HG02610 (cell line): ENCODE data around the gene PLK2.
A peak's percentile ranks its signal among the peaks of the same experiment; 100 is the strongest.

Source experiments
- ATAC-seq: cut with Tn5 transposase; IDR thresholded peaks from one replicate; pipeline ENCODE4 v1.9.1; 2021; ENCODE audit warnings: mild to moderate bottlenecking, moderate library complexity; ENCODE audit not compliant: unreplicated experiment

PLK2 gene

DNA sequence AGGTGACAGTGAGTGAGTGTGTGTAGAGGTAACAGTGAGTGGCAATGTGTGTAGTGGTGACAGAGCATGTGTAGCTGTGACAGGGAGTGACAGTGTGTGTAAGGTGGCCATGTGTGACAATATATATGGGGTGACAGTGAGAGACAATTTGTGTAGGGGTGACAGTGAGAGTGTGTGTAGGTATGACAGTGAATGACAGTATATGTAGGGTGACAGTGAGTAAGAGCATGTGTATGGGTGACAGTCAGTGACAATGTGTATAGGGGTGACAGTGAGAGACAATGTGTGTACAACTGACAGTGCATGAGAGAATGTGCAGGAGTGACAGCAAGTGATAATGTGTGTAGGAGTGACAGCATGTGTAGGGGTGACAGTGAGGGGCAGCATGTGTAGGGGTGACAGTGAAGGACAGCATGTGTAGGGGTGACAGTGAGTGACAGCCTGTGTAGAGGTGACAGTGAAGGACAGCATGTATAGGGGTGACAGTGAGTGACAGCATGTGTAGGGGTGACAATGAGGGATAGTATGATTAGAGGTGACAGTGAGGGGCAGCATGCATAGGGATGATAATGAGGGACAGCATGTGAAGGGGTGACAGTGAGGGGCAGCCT lies 21.3 kb upstream of the PLK2 start:
- ATAC-seq: no peak

DNA sequence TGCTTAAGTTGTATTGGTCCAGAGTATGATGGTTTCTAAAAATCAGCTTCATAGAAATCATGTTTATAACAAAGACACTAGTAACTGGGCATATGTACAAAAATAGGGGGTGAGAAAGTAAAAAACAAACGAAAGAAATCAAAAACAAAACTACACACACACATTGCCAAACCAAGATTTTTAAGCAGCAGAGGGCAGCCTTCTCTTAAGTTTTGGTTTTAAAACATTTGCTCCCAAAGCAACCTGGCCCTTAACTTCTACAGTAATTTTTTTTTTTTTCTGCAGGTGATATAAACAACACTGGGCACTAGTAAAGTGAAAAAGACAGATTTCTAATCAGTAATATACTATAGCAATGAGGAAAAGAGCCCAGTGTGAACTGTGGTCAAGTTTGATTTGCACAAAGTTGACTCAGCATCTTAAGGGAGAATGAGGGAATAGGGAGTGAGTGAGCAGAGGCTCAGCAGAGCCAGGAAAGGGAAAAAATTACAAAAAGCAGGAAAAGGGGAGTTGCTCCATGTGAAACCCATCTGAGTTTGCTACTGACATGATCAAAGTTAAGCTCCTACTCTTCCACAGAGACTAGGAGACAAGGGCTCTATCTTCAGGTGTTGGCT lies 18.0 kb upstream of the PLK2 start:
- ATAC-seq: no peak

DNA sequence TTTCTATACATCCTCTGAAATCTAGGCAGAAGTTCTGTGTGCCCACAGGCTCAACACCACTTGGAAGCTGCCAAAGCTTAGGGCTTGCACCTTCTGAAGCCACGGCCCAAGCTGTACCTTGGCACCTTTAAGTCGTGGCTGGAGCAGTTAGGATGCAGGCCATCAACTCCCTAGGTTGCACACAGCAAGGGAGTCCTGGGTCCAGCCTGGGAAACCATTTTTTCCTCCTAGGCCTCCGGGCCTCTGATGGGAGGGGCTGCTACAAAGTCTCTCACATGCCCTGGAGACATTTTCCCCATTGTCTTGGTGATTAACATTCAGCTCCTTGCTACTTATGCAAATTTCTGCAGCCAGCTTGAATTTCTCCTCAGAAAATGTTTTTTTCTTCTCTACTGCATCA lies 15.5 kb upstream of the PLK2 start:
- no peak for ATAC-seq

DNA sequence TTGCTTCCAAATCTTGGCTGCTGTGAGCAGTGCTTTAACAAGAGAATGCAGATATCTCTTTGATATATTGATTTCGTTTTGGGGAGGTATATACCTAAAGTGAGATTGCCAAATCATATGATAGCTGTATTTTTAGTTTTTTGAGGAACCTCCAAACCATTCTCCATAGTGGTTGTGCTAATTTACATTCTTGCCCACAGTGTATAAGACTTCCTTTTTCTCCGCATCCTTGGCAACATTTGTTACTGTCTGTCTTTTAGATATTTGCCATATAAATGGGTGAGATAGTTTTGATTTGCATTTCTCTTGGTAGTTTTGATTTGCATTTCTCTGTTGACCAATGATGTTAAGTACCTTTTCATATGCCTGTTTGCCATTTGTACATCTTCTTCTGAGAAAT lies 10.0 kb upstream of the PLK2 start:
- no peak for ATAC-seq

DNA sequence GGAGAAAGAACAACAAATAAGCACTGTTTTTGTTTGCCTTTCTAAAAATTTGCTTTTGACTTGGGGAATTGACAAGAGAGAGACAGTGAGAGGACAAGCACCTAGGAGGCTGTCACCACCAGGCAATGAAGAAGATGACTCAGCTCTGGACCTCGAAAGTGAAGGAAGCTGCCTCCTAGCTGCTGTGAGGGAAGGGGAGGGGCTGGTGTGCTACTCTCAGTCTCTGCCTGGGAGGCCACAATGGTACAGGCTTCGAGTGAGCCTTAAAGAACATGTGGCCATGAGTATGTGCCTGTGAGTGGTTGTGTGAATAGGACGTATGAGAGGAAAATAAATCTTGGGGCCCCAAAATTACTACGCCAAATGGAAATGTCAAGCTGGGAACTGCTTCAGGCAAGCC lies 7.1 kb upstream of the PLK2 start:
- ATAC-seq: peak; percentile 99

DNA sequence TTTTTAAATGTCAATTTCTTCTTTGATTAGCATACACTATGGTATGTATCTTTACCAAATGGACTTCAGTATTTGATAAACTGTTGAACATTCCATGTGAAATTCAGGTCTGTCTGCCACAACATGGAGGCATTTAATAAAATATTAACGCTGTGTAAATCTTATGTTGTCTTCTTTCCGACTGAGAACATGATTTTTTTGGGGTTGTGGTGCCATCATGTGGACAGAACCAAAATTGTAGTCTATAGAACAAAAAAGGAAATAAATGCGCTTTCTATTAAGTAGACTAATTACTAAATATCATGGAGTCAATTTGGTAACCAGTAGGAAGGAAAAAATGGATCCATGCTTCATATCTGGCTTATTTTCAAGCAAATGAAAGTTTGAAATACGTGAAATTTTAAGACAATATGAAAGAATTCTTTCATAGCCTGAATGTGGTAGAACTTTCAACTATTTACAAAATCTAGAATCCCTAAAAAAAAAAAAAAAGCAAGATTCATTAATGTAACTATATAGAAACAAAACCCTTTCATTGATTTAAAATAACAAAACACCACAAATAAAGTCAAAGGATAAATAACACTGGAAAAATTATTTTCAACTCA lies 2.8 kb upstream of the PLK2 start:
- no peak for ATAC-seq

DNA sequence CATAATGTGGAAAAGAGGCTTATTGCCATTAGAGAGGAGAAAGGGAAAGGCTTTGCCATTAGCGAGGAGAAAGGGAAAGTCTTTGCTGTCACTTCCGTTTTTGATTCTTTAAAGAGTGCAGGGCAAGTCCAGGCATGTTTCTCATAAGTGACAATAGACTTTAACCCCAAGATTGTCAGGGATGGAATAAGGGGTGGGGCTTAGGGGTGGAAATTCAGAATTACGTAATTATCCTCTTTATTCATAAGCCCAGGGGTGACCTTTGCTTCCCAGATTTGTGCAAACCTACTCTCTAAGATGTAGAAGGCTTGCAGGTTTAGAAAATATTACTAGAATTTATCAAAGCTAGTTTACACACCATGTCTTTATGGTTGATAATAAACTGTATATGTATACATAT lies 2.3 kb upstream of the PLK2 start:
- no peak for ATAC-seq

DNA sequence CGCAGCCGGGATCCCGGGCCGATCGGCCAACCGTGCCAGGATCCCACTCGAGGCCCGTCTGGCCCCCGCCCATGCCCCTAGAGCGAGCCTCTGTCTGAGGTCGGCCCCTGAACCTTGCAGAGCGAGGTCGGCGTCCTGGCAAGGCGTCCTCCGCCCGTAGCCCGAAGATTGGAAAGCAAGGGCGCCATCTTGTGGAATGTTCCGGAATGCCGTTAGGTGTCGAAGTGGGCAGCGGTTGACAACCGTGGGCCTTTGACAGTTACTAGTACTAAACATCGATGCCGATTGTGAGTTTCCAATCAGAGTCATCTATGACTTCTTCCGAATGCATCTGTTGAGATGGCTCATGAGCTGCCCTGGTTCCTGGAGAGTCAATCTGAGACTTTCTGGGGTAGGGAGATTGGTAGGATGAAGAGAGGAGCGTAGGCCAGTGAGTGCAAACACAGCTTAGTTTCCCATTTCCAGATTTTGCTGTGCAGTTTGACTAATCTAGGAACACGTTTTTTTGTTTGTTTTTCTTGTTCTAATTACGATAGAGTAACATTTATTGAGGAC lies 923 bp upstream of the PLK2 start:
- ATAC-seq: peak; percentile 72

DNA sequence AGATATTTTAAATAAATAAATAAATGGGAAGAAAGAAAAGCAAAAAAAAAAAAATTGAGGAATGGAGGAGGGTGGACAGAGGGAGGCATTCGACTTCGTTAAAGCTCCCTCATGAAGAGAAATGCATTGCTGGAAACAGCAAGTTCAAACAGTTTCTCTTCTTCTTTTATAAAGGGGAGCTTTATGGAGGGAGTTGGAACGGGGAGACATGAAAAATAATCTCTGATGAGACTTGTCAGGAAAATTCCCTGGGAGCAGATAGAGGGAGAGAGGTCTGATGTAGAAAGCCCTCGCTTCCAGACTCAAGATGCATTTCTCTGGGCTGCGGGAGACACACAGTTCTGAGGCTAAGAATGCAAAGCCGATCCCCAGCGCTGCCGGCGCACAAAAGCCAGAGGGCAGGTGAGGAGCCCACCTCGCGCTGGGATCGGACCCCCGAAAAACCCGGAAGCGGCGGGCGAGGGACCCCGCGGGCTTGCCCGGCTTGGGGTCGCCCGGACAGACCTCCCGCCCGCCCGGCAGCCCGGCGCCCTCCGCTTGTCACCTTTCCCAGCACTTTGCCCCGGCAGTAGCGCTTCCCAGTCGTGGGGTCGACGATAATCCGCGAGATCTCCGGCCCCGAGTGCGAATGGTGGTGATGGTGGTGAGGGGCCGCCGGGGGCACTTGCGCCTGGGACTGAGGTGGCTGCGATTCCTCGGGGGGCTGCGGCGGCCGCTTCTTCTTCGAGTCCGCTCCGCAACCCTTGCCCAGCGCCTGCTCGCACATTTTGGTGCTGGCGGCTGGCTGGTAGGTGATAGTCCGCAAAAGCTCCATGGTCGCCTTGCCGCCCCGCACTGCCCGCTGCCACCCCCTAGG lies 512 bp downstream of the PLK2 start:
- peak; percentile 0 for ATAC-seq

DNA sequence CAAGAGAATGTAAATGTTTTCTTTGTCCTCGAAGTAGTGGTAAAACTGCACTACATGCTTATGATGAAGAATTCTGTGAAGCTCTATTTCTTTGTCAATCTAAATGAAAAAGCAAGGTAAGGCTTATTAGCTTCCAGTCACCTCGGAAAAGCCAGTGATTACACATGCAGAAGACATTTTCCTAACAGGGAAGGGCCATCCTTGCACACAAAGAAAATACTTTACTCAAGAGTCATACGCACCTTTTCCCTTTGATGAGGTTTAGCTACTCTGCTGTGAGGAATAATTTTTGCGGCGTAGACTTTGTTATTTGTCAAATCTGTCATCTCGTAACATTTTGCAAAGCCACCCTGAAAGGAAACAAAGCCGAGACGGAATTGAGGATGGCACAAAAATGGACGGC lies 1.1 kb downstream of the PLK2 start:
- ATAC-seq: no peak

DNA sequence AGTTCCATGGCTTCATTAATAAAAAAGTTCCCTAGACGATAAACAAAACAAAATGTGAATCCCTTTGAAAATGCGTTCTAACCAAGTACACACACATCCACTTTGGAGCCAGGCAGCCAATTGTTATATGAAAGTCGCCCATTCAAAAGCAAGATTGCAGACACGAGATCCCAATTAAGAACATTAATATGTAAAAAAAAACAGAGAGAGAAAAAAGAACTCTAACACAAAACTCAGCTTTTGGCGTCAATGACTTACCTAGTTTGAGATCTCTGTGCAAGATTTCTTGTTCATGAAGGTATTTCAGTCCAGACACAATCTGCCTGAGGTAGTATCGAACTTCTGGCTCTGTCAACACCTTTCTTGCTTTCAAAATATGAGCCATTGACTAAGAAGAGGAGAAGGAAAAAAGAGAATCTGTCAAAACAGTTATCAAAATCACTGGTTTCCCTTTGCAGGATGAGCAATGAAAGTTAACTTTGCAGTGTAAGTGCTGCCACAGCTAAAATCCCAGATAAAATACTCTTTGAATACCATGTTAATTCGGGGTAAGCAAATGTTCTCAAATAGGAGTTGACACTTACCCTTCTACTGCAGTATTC lies 1.6 kb downstream of the PLK2 start:
- ATAC-seq: no peak

DNA sequence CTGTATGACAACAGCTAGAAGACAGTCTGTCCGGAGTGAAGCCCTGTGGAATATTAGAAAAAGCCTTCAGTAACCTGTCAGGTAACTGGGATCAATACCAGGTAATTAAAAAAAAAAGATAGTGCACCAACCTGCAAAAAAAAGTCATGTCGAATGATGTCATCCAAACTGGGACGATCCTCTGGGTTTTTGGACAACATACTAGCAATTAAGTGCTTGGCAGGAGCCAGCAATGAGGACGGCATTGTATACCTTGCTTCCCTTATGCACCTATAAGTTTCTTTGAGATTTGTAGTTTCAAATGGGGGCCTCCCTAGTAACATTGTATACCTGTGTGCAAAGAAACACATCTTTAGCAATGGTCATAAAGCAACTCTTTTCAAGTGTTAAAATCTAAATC lies 2.8 kb downstream of the PLK2 start:
- no peak for ATAC-seq

DNA sequence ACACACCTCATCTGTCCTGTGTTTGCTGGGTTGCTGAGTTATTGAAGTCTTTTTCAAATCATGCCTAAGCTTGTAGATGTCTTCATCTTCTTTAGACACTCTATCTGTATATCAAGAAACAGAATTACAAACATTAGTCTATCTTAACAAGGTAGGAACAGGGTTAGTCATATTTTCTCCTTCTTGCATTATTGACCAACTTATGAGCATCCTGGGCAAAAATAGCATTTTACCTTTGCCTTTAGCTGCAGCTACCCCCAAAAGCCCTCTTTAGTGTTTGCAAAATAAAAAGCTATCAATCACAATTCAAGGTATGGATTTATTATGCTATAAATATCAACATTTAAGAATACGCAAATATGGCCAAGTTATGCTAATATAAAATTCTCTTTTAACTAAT lies 3.4 kb downstream of the PLK2 start:
- ATAC-seq: no peak

DNA sequence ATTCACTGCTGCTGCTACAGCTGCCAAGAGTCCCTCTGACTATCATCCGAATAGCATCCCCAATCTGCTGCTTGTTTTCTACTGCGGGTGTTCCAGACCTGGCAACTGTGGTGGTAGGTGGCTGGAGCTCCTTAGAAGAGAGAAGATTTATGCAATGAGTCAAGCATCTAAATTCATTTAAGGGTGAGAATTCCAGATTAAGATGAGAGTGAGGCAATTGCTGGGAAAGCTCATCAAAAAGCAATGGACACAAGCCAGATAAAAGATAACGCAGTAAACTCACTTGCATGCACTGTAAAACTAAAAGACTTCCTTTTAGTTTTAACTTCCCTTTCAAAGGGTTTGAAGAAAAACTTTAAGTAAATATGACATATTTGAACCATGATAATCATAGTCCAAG lies 3.9 kb downstream of the PLK2 start:
- ATAC-seq: no peak

DNA sequence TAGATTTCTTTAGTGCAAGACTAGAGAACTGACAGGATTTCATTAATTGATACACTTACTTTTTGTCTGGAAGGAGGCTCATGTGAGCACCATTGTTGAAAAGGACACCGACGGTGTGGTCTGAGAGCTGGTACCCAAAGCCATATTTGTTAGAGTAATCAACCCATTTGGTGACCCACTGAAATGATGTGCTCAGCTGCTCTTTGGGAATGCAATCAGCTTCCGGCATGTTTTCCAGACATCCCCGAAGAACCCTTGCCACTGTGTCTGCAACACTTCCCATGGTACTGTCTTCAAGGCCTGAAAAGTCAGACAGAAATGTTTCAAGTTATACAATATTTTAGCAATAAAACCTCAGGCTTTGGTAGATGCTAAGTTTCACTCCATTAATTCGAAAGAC lies 4.4 kb downstream of the PLK2 start:
- no peak for ATAC-seq

DNA sequence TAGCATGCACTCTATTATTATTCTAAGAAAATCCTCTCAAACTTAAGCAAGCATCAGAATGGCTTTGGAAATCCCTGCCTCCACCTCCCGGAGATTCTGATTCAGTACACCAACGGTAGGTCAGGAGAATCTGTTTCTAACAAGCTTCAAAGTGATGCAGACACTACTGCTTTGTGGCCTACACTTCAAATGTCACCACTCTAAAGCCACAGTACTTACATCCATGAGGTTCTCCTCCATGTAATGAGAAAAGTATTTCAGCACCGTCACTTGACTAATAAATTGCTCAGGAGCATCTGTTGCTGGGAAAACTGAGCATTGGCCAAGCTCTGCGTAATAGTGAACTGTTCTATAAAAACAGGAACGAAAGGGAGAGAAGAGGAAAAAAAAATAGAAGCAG lies 4.8 kb downstream of the PLK2 start:
- no peak for ATAC-seq

DNA sequence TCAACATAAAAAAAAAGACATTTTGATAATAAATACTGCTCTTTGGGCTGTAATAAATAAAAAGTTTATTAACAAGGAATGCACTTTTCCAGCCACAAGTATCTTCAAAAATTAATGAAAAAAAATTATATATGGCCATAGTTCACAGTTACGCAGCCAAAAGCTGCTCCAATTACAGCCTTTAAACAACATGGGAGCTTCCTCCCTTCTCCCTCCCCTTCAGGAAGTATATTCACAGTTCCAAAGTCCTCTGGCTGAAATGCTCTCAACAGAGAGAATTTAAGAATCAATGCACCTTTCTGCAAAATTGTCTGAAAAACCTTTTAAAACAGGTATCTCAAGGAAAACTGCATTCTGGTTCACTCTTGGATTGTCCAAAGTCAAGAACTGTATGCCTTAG lies 5.9 kb downstream of the PLK2 start:
- no peak for ATAC-seq

DNA sequence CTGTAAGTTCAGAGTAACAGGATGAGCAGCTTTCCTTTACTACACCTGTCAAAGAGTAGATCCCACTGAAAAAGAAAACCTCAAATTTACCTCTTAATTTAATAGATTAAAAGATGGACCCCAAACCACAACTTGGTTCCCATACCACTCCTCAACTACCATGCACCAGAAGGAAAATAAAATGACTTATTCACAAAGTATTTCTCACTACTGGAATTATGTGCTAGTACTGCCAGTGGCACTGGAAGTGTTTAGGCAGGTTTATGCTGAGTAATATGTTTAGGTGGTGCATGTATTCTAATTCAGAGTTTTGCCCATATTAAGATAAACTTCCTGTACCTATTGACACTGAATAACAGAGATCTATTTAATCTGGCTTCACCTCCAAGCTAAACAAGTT lies 6.6 kb downstream of the PLK2 start:
- ATAC-seq: no peak

DNA sequence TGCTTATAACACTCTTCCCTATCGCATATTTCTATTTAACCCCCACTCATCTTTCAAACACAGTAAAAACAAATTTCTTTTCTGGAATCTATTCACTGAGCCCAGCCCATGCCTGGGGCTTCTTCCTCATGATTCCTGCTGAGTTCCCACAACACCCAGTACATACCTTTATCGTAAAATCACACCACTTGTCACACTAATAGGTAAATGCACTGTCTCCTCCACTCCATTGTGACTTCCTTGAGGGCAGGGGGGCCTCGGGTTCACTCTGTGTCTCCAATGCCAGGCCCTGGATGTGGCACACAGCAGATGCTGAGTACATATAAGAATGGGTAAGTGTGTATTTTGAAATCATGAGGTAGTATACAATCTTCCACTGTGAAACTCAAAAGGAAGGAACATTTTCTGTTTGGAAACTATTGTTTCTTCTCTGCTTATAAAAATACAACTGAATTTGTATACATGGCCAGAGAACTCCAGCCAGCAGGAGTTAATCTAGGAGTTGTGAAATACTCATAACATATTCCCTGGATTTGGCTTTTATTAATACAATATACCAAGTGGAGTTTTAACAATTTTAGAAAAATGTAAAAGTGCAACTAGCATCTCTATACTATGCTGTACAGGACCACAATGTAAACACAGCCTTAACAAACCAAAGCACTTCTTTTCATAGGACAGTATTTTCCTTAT lies 7.2 kb downstream of the PLK2 start:
- no peak for ATAC-seq

DNA sequence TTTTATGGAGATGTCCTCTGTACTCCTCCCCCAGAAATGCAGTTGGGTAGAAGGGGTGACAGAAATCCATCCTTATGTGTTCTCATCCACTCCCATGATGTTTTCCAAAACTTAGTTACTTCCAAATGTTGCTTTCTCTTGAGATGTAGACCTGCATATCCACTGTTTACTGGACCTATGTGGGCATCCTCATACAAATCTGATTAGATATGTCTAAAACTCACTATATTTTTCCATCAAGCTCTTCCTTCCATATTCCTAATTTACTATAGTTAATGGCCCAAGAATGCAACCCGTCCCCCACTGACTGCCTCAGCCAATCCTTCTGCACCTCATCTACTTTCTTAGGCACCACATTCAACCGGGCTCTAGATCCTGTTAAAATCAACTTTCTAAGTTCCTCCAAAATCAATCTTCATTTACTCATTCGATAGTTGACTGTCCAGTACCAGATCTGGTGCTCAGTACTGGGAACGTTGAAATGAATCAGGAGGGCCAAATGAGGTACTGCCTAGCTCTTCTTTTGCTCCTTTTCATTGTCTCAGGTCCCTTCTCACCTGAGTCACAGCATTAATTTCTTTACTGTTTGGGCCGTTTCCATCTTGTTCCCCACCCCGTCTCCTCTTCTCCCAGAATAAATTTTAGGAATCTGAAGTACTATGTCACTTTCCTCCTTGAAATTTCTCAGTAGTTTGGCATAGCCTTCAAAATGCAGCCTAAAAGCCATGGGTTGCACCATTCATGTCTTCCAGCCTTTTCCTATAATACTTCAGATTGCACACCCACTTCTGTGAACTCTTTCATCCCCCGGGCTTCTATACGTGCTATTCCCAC lies 7.9 kb downstream of the PLK2 start:
- ATAC-seq: no peak
